ENCODE measurements around the gene SLC24A4.

DNA sequence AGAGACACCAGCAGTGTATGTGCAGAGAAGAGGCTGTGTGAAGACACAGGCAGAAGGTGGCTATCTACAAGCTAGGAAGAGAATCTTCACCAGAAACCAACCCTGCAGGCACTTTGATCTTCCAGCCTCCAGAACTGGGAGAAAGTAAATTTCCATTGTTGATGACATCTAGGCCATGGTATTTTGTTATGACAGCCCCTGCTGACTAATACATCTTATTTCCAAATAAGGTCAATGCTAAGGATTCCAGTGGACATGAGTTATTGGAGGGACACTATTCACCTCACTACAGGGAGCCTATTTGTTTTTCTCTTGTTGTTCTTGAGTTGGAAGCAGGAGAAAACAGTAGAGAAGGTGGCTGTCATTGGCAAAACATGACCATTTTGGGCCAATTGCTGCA lies 102.1 kb downstream of the SLC24A4 start:
- TF ChIP-seq EZH2phosphoT487 (IDR thresholded peaks at IDR 0.05; ENCODE audit: borderline replicate concordance) = no peak
- TF ChIP-seq, protein P1, sequence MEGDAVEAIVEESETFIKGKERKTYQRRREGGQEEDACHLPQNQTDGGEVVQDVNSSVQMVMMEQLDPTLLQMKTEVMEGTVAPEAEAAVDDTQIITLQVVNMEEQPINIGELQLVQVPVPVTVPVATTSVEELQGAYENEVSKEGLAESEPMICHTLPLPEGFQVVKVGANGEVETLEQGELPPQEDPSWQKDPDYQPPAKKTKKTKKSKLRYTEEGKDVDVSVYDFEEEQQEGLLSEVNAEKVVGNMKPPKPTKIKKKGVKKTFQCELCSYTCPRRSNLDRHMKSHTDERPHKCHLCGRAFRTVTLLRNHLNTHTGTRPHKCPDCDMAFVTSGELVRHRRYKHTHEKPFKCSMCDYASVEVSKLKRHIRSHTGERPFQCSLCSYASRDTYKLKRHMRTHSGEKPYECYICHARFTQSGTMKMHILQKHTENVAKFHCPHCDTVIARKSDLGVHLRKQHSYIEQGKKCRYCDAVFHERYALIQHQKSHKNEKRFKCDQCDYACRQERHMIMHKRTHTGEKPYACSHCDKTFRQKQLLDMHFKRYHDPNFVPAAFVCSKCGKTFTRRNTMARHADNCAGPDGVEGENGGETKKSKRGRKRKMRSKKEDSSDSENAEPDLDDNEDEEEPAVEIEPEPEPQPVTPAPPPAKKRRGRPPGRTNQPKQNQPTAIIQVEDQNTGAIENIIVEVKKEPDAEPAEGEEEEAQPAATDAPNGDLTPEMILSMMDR (conservative IDR thresholded peaks at IDR 0.05; ENCODE audit: low read length) = no peak
